22Rv1 (cell line): ENCODE results near the gene OLFM1.

Experiments
- ZFX ChIP-seq: fragments of 450-650 bp; IDR thresholded peaks from 2 replicates; pipeline ENCODE4 v1.6.1; 2017; ENCODE audit warnings: antibody characterized with exemption, borderline replicate concordance
- TF ChIP-seq, protein P1 (sequence below): fragments of 450-650 bp; IDR thresholded peaks from 2 replicates; pipeline ENCODE4 v1.5.1; 2017; ENCODE audit warnings: mild to moderate bottlenecking

- TF ChIP-seq, protein P1, sequence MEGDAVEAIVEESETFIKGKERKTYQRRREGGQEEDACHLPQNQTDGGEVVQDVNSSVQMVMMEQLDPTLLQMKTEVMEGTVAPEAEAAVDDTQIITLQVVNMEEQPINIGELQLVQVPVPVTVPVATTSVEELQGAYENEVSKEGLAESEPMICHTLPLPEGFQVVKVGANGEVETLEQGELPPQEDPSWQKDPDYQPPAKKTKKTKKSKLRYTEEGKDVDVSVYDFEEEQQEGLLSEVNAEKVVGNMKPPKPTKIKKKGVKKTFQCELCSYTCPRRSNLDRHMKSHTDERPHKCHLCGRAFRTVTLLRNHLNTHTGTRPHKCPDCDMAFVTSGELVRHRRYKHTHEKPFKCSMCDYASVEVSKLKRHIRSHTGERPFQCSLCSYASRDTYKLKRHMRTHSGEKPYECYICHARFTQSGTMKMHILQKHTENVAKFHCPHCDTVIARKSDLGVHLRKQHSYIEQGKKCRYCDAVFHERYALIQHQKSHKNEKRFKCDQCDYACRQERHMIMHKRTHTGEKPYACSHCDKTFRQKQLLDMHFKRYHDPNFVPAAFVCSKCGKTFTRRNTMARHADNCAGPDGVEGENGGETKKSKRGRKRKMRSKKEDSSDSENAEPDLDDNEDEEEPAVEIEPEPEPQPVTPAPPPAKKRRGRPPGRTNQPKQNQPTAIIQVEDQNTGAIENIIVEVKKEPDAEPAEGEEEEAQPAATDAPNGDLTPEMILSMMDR: no peak
- no peak for TF ChIP-seq ZFX
Observed at GRCh38 chr9:135106551-135107270, 19.2 kb downstream of the OLFM1 start.
